SK-N-SH treated with all-trans-retinoic acid at 6 μM for 48 hours (cell line): ENCODE results near the gene CMIP.

Source experiments
- ATAC-seq: fragments of 200-7000 bp; cut with Tn5 transposase; 3 replicates; pipeline ENCODE4 v1.9.1; 2020; ENCODE audit warnings: mild to moderate bottlenecking, moderate library complexity
- BACH2 ChIP-seq: fragments of 250-450 bp; sonication (Bioruptor Pico); IDR thresholded peaks from 2 replicates; pipeline ENCODE4 v1.9.0; 2021; ENCODE audit warnings: mild to moderate bottlenecking, borderline replicate concordance
- CSDC2 ChIP-seq: fragments of 250-450 bp; sonication (Bioruptor Pico); IDR thresholded peaks from 2 replicates; pipeline ENCODE4 v1.5.0; 2020; ENCODE audit warnings: mild to moderate bottlenecking, moderate library complexity
- ESRRG ChIP-seq: fragments of 250-450 bp; sonication (Bioruptor Pico); IDR thresholded peaks from 2 replicates; pipeline ENCODE4 v1.6.1; 2021; ENCODE audit warnings: mild to moderate bottlenecking
- ISL1 ChIP-seq: fragments of 250-450 bp; sonication (Bioruptor Pico); IDR thresholded peaks from 2 replicates; pipeline ENCODE4 v2.1.2; 2022; ENCODE audit warnings: mild to moderate bottlenecking, moderate library complexity
- OSR1 ChIP-seq: fragments of 250-450 bp; sonication (Bioruptor Pico); IDR thresholded peaks from 2 replicates; pipeline ENCODE4 v1.8.0; 2022; ENCODE audit warnings: moderate library complexity, mild to moderate bottlenecking, inconsistent platforms
- PPARA ChIP-seq: fragments of 250-450 bp; sonication (Bioruptor Pico); IDR thresholded peaks from 2 replicates; pipeline ENCODE4 v1.5.0; 2020; ENCODE audit warnings: mild to moderate bottlenecking, borderline replicate concordance
- RARB ChIP-seq: fragments of 250-450 bp; sonication (Bioruptor Pico); IDR thresholded peaks from 2 replicates; pipeline ENCODE4 v1.8.0; 2021; ENCODE audit warnings: mild to moderate bottlenecking, moderate library complexity
- SNAI2 ChIP-seq: fragments of 250-450 bp; sonication (Bioruptor Pico); IDR thresholded peaks from 2 replicates; pipeline ENCODE4 v1.5.0; 2020; ENCODE audit warnings: mild to moderate bottlenecking, moderate library complexity
- TCF4 ChIP-seq: fragments of 250-450 bp; sonication (Bioruptor Pico); IDR thresholded peaks from 2 replicates; pipeline ENCODE4 v1.8.0; 2021; ENCODE audit warnings: mild to moderate bottlenecking, moderate library complexity, borderline replicate concordance
- ZC3H10 ChIP-seq: fragments of 250-450 bp; sonication (Bioruptor Pico); IDR thresholded peaks from 2 replicates; pipeline ENCODE4 v1.5.1; 2021; ENCODE audit warnings: mild to moderate bottlenecking, moderate library complexity
- ZFP3 ChIP-seq: fragments of 250-450 bp; sonication (Bioruptor Pico); IDR thresholded peaks from 2 replicates; pipeline ENCODE4 v1.5.0; 2020; ENCODE audit warnings: mild to moderate bottlenecking, moderate library complexity
- ZFP30 ChIP-seq: fragments of 450-650 bp; formaldehyde crosslinking; IDR thresholded peaks from 2 replicates; pipeline ENCODE4 v1.5.0; 2022; ENCODE audit warnings: mild to moderate bottlenecking, moderate library complexity
- ZNF565 ChIP-seq: fragments of 450-650 bp; formaldehyde crosslinking; conservative IDR thresholded peaks from 2 replicates; pipeline ENCODE4 v1.5.0; 2020; ENCODE audit warnings: low read depth, mild to moderate bottlenecking, moderate library complexity
- ZNF70 ChIP-seq: fragments of 450-650 bp; formaldehyde crosslinking; IDR thresholded peaks from 2 replicates; pipeline ENCODE4 v1.5.0; 2020; ENCODE audit warnings: mild to moderate bottlenecking, moderate library complexity
- ZNF8 ChIP-seq: fragments of 450-650 bp; formaldehyde crosslinking; IDR thresholded peaks from 2 replicates; pipeline ENCODE4 v1.5.0; 2020; ENCODE audit warnings: mild to moderate bottlenecking, moderate library complexity
- TF ChIP-seq, protein P1 (sequence below): fragments of 250-450 bp; sonication (Bioruptor Pico); IDR thresholded peaks from 2 replicates; pipeline ENCODE4 v1.8.0; 2021; ENCODE audit warnings: low read depth, mild to moderate bottlenecking, moderate library complexity, borderline replicate concordance
- TF ChIP-seq, protein P2 (sequence below): fragments of 250-450 bp; sonication (Bioruptor Pico); IDR thresholded peaks from 2 replicates; pipeline ENCODE4 v1.5.1; 2021; ENCODE audit warnings: mild to moderate bottlenecking, moderate library complexity
- TF ChIP-seq, protein P3 (sequence below): fragments of 250-450 bp; sonication (Bioruptor Pico); IDR thresholded peaks from 2 replicates; pipeline ENCODE4 v1.8.0; 2020; ENCODE audit warnings: mild to moderate bottlenecking, moderate library complexity, borderline replicate concordance
- TF ChIP-seq, protein P4 (sequence below): fragments of 250-450 bp; sonication (Bioruptor Pico); IDR thresholded peaks from 2 replicates; pipeline ENCODE4 v1.5.1; 2020; ENCODE audit warnings: low read depth, mild to moderate bottlenecking, moderate library complexity
- TF ChIP-seq, protein P5 (sequence below): fragments of 250-450 bp; sonication (Bioruptor Pico); IDR thresholded peaks from 2 replicates; pipeline ENCODE4 v1.5.0; 2020; ENCODE audit warnings: mild to moderate bottlenecking, moderate library complexity

Gene CMIP

DNA sequence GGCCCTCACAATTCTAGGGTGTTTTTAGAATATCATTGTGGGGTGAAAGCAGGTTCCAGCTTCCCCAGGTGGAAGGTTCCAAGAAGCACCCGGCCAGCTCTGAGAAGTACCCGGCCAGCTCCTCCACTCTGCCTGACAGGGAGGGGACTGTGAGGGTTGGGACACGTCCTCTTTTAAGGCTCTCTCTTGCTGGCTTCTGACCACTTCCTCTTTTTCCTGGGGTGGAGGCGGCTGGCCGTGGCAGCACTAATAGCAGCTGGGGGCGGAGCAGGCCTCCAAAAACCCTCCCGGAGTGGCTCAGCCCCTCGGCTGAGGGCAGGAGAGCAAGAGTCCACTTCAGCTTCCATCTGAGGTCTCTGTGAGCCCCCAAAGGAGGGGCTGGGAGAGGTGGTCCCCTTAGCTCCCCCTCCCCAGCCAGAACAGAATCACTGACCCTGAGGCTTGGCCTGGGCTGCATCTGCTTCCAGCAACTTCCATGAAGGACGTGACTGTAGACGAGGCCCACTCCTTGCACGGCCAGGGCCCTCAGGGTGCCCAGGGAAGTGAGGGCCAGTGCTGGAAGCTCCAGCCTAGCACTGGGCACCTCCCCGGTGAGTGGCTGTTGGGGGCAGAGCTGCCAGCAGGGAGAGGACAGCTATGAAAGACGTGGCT is 307.7 kb downstream of the CMIP start (continued):
- no peak for TF ChIP-seq CSDC2 (CRISPR knock-in tag)
- TF ChIP-seq ZNF70, result no peak
- TF ChIP-seq PPARA (CRISPR knock-in tag), result no peak
- TF ChIP-seq, protein P1, sequence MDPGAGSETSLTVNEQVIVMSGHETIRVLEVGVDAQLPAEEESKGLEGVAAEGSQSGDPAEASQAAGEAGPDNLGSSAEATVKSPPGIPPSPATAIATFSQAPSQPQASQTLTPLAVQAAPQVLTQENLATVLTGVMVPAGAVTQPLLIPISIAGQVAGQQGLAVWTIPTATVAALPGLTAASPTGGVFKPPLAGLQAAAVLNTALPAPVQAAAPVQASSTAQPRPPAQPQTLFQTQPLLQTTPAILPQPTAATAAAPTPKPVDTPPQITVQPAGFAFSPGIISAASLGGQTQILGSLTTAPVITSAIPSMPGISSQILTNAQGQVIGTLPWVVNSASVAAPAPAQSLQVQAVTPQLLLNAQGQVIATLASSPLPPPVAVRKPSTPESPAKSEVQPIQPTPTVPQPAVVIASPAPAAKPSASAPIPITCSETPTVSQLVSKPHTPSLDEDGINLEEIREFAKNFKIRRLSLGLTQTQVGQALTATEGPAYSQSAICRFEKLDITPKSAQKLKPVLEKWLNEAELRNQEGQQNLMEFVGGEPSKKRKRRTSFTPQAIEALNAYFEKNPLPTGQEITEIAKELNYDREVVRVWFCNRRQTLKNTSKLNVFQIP (CRISPR knock-in tag), result no peak
- no peak for TF ChIP-seq OSR1 (CRISPR knock-in tag)
- TF ChIP-seq, all 23 proteins: peak for 0

DNA sequence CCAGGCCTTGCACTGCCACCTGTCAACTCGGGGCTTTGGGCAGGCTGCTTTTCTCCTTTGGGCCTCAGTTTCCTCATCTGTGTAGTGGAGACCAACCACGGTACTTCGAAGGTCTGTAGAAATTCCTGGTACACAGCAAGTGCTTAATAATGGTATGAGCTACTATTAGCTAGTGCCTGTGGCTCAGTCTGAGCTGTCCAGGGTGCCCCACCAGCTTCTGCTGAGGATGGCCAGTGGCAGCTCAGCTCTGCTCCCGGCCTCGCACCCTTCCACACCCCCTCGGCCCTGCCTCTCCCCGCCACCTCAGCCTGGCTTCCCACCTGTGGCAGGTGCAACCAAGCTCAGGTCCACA is 308.2 kb downstream of the CMIP start:
- TF ChIP-seq, protein P2, sequence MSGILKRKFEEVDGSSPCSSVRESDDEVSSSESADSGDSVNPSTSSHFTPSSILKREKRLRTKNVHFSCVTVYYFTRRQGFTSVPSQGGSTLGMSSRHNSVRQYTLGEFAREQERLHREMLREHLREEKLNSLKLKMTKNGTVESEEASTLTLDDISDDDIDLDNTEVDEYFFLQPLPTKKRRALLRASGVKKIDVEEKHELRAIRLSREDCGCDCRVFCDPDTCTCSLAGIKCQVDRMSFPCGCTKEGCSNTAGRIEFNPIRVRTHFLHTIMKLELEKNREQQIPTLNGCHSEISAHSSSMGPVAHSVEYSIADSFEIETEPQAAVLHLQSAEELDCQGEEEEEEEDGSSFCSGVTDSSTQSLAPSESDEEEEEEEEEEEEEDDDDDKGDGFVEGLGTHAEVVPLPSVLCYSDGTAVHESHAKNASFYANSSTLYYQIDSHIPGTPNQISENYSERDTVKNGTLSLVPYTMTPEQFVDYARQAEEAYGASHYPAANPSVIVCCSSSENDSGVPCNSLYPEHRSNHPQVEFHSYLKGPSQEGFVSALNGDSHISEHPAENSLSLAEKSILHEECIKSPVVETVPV (CRISPR knock-in tag), result no peak
- TF ChIP-seq ZNF8, result no peak

DNA sequence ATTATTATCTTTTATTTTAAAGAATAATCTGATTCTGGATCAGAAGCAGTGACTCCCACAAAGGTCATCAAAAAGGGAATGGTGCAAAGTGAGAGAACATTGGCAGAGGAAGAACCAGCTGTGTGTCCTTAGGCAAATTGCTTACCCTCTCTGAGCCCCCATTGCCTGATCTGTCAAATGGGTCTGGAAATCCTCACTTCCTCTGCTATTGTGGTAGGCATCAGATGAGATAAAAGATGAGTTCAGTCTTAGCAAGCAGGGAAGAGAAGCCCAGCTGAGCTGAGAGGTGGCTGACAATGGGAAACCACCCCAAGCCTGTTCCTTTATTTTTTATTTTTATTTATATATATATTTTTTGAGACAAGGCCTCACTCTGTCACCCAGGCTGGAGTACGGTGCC is 310.2 kb downstream of the CMIP start:
- no peak for ATAC-seq
- TF ChIP-seq, protein P3, sequence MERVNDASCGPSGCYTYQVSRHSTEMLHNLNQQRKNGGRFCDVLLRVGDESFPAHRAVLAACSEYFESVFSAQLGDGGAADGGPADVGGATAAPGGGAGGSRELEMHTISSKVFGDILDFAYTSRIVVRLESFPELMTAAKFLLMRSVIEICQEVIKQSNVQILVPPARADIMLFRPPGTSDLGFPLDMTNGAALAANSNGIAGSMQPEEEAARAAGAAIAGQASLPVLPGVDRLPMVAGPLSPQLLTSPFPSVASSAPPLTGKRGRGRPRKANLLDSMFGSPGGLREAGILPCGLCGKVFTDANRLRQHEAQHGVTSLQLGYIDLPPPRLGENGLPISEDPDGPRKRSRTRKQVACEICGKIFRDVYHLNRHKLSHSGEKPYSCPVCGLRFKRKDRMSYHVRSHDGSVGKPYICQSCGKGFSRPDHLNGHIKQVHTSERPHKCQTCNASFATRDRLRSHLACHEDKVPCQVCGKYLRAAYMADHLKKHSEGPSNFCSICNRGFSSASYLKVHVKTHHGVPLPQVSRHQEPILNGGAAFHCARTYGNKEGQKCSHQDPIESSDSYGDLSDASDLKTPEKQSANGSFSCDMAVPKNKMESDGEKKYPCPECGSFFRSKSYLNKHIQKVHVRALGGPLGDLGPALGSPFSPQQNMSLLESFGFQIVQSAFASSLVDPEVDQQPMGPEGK (CRISPR knock-in tag), result no peak
- no peak for TF ChIP-seq BACH2
- TF ChIP-seq, protein P4, sequence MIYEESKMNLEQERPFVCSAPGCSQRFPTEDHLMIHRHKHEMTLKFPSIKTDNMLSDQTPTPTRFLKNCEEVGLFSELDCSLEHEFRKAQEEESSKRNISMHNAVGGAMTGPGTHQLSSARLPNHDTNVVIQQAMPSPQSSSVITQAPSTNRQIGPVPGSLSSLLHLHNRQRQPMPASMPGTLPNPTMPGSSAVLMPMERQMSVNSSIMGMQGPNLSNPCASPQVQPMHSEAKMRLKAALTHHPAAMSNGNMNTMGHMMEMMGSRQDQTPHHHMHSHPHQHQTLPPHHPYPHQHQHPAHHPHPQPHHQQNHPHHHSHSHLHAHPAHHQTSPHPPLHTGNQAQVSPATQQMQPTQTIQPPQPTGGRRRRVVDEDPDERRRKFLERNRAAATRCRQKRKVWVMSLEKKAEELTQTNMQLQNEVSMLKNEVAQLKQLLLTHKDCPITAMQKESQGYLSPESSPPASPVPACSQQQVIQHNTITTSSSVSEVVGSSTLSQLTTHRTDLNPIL (CRISPR knock-in tag), result no peak
- TF ChIP-seq ZNF70, result no peak
- TF ChIP-seq, protein P2 (CRISPR knock-in tag), result no peak
- TF ChIP-seq ESRRG (CRISPR knock-in tag), result no peak
- no peak for TF ChIP-seq ISL1 (CRISPR knock-in tag)
- no peak for TF ChIP-seq CSDC2 (CRISPR knock-in tag)
- no peak for TF ChIP-seq PPARA (CRISPR knock-in tag)
- TF ChIP-seq OSR1 (CRISPR knock-in tag), result no peak
- TF ChIP-seq ZFP30 (CRISPR knock-in tag), result no peak
- TF ChIP-seq ZC3H10 (CRISPR knock-in tag), result no peak
- TF ChIP-seq ZNF565 (CRISPR knock-in tag), result no peak
- TF ChIP-seq ZNF8, result no peak
- TF ChIP-seq, protein P1 (CRISPR knock-in tag), result no peak
- no peak for TF ChIP-seq ZFP3 (CRISPR knock-in tag)

More for the DNA sequence above, 308.2 kb downstream of the CMIP start:
- no peak for ATAC-seq

DNA sequence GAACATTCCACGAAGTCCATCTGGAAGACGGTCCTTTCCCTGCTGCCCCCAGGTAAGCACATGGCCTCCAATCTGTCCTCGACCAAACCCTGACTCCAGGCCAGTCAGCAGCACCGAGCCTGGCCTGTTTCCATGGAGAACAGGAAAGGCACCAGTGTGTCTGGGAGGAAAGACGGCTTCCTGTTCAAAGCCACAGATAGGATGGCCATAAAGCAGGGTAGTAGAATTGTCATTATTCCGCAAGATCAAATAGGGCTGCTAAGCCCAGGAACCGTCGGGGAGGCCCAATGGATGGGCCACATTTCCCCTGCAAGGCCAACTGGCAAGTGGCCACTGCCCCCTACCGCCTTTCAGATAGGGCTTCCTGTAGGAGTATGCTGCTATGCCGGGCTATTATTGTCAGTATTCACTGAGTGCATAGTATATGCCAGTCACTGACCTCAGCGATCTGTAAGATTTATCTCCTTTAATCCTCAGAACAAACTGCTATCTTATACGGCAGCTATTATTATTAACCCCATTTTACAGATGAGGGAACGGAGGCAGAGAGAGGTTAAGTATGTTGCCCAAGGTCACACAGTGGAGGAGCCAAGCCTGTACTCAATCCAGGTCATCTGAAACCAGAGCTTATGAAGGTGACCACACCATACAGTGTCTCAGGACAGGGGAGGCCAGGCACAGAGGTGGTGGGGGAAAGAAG is 311.5 kb downstream of the CMIP start:
- TF ChIP-seq RARB (CRISPR knock-in tag) (no peak), SNAI2 (CRISPR knock-in tag) (no peak), TCF4 (CRISPR knock-in tag) (no peak), ESRRG (CRISPR knock-in tag) (no peak), OSR1 (CRISPR knock-in tag) (no peak)
- TF ChIP-seq, protein P1 (CRISPR knock-in tag), result no peak
- TF ChIP-seq, protein P5, sequence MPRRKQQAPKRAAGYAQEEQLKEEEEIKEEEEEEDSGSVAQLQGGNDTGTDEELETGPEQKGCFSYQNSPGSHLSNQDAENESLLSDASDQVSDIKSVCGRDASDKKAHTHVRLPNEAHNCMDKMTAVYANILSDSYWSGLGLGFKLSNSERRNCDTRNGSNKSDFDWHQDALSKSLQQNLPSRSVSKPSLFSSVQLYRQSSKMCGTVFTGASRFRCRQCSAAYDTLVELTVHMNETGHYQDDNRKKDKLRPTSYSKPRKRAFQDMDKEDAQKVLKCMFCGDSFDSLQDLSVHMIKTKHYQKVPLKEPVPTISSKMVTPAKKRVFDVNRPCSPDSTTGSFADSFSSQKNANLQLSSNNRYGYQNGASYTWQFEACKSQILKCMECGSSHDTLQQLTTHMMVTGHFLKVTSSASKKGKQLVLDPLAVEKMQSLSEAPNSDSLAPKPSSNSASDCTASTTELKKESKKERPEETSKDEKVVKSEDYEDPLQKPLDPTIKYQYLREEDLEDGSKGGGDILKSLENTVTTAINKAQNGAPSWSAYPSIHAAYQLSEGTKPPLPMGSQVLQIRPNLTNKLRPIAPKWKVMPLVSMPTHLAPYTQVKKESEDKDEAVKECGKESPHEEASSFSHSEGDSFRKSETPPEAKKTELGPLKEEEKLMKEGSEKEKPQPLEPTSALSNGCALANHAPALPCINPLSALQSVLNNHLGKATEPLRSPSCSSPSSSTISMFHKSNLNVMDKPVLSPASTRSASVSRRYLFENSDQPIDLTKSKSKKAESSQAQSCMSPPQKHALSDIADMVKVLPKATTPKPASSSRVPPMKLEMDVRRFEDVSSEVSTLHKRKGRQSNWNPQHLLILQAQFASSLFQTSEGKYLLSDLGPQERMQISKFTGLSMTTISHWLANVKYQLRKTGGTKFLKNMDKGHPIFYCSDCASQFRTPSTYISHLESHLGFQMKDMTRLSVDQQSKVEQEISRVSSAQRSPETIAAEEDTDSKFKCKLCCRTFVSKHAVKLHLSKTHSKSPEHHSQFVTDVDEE (CRISPR knock-in tag), result no peak
- ATAC-seq, result no peak; the same call in 2 of the 3 replicates
